OCI-M1 (cell line): ENCODE results near the gene DPH7.
"Not testable (repeated sequence)": the region's sequence is repeated elsewhere in the genome, so short reads cannot be mapped to it uniquely, and the experiment has no call there.

ENCODE experiments used
- DNase-seq: peaks from one replicate; lab custom pipeline; 2025; lab: John Stamatoyannopoulos, UW

DPH7 gene

GRCh38 chr9:137545123-137545522 lies 33.6 kb downstream of the DPH7 start:
- DNase-seq: no peak

DNA sequence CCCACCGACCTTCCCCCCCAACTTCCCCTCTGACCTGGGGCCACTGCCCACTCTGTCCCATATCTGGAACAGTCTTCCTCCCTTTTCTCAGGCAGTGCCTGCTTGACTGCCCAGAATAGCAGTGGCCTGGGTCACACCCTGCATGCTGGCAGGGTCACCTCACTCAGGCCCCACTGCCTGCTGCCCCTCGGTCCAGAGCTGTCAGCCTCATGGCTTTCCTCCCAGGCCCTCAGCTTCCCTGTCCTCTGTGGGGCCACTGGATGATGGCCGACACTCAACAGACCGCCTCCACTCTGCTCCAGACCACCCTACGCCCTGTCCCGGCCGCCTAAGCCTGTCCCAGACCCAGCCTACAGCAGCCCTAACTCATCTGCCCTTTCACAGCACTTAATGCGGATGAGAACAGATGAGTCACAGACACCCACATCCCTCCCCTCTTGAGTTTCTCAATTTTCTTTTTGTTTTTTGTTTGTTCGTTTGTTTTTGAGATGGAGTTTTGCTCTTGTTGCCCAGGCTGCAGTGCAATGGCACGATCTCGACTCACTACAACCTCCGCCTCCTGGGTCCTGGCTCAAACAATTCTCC lies 34.5 kb downstream of the DPH7 start:
- DNase-seq: no peak

DNA sequence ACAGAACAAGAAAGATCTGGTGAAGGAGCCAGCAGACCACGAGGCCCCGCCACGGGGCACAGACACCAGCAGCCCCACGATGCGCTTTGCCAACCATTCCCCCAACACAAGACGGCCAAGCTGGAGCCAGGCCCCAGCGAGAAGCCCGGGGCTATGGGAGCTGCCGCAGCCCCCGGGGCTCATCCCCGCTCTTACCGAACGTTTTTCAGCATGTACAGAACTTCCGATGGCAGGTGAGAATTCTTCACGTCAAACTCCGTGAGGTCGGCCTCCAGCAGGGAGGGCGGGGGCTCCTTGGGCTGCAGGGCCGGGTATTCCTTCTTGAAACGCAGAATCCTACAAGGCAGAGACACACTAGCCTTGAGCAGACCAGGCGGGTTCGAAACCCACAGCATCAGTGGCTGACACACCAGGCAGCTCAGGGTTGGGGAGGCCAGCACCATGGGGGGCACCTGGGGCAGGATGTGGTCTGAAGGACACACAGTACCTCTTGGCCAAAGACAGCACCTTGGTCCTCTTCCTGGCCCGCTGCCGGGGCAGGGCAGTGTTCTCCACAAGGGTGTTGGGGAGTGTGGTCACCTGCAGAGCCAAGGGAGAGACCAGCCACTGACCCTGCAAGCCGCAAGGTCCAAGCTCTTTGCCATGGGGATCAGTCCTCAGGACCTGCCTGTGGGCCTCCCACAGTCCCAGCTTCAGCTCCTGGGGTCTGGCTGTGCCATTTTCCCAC lies 35.3 kb downstream of the DPH7 start:
- no peak for DNase-seq

- DNase-seq: no peak
Observed at GRCh38 chr9:137542486-137542885, 36.2 kb downstream of the DPH7 start.

- no peak for DNase-seq
Observed at GRCh38 chr9:137540536-137540935, 38.2 kb downstream of the DPH7 start.

DNA sequence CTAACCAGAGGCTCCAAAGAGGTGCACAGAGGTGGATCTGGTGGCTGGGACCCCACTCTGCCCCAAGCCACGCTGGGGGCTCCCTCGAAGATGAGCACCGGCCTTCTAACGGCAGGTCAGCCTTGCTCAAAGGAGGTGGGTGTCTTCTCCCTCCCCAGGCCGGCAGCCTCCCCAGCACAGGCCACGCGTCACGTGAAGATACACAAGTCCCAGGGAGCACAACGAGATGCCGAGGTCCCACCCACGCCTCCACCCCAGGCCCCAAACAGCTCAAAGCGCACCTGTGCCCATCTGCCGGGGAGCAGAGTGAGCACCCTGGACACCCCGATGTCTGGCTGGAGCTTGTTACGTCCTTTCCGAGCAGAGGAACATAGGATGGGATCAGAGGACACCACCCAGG lies 40.7 kb downstream of the DPH7 start:
- no peak for DNase-seq

- not testable (repeated sequence) for DNase-seq
Observed at GRCh38 chr9:137536594-137537131, 42.1 kb downstream of the DPH7 start.

DNA sequence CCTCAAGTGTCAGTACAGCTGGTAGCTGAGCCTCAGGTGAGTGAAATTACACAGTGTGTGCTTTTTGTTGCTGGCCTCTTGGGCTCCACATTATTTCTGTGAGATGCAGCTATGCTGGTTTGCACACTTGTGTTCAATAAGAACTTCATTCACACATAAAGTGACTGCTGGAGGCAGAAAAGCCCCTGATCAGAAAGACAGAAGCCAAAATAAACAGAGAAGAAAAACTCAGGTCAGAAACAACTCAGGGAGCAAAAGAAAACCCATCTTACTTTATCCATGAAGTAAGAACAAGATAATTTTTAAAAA lies 43.7 kb downstream of the DPH7 start:
- no peak for DNase-seq

- DNase-seq: peak; percentile 88
Observed at GRCh38 chr9:137534256-137535119, 44.2 kb downstream of the DPH7 start.

- DNase-seq: not testable (repeated sequence)
Observed at GRCh38 chr9:137532891-137533468, 45.7 kb downstream of the DPH7 start.

- no peak for DNase-seq
Observed at GRCh38 chr9:137531099-137531765, 47.5 kb downstream of the DPH7 start.

DNA sequence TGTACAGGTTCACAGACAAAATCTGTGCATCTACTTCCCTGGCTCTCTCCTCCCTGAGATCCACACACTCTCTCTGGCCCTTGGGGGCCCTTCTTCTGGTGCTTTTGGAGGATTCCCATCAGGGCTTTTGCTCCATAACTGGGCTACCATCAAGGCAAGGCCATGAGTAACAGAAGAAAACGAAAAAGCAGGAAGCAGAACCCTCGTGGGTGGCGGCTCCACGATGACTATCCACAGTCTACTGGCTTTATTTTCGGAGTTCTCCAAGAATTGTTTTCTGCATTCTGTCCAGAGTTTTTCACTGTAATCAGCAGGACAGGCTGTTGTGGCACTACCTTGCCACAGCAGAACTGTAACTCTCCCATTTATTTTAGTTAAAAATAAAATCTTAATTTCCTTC lies 48.4 kb downstream of the DPH7 start:
- no peak for DNase-seq

DNA sequence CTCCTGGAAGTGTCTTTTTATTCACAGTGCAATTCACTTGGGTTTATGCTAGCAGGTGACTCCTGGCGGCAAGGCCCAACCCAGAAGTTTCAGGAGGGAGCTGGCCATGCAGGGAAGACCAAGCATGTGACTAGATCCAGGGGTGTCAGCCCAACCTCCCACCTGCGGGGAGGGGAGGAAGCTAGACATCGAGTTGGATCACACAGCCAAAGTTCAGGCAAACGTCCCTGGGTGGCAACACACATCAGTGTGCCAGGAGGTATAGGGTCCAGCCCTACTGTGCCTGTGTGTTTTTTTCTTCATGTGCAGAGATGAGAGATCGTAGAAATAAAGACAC lies 53.8 kb downstream of the DPH7 start:
- DNase-seq: no peak

DNA sequence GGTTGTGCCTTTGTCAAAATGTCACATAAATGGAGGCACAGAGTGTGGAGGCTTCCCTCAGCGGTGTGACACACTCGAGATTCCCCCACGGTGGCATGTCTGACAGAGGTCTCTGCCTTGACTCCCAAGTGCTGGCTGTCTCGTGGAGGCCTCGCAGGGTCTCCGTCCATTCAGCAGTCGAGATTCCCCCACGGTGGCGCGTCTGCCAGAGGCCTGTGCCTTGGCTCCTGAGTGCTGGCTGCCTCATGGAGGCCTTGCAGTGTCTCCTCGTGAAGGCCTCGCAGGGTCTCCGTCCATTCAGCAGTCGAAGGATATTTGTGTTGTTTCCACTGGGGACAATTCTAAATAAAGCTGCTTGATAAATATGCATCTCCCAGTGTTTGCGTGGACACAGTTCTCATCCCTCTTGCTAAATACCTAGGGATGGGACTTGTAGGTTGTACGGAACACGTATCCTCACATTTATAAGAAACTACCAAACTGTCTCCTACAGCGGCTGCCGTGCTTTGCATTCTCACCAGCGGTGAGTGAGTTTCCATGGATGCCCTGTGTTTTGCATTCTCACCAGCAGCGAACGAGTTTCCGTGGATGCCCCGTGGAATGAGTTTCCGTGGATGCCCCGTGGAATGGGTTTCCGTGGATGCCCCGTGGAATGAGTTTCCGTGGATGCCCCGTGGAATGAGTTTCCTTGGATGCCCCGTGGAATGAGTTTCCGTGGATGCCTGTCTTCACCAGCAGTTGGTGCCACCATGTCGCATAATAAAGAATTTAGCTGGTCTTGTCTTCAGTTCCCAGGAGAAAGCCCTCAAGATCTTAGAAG lies 54.4 kb downstream of the DPH7 start:
- no peak for DNase-seq

DNA sequence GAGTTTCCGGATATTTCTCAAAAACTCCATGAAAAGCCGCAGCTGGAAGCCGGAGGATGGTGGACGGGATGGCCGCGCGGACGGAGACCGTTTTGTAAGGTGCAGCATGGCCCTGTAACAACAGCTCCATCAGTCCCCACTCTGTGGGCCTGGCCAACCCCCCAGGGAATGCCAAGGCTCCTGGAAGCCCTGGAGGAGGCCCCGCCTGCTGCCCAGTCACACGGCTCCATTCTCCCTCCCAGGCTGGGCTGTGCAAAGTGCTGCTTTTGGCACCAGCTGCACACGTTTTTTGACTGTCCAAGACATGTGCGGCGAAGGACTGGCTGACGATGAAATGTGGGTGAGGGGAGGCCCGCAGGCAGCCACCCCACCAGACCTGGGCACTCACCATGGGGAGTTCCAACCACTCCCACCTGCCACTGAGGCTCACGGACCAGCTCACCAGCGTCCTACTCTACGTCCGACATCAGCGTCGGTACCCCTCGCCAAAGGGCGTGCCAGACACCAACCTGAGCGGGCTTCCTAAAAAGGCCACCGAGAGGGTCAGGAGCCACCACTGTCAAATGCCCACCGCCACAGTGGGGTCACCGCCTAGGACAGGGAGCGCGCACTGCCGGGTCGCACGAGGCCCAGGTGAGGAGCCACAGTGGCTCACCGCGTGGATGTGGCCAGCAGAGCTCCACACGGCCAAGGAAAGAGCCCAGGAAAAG lies 55.8 kb downstream of the DPH7 start:
- no peak for DNase-seq

- no peak for DNase-seq
Observed at GRCh38 chr9:137521405-137521985, 57.2 kb downstream of the DPH7 start.

DNA sequence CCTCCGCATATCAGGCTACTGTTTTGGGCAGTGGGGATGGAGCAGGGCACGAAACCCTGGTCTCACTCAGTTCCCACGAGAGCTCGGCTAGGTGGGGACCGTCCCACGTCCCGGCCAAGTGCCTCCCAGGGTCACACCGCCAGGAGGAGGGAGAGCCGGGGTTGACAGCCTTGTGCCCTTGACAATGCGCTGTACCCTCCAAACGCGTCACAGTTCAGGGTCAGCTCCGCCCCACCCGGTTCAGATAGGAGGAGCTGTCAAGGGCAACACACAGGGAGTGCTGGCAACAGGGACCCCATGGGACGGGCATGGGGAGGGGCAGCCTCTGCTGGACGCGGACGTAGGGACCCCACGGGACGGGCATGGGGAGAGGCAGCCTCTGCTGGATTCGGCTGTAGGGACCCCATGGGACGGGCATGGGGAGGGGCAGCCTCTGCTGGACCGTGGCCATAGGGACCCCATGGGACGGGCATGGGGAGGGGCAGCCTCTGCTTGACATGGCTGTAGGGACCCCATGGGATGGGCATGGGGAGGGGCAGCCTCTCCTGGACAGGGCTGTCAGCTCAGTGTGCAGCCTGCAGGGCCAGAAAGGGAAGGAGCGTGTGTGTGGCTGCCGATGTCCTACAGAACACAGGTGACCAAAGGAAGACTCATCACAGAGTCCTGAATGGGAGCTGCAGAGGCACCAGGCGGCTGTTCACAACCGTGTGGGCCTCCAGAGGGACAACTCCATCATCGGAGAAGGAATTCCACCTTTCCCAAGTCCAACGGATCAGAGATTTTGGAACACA lies 57.9 kb downstream of the DPH7 start:
- no peak for DNase-seq

DNA sequence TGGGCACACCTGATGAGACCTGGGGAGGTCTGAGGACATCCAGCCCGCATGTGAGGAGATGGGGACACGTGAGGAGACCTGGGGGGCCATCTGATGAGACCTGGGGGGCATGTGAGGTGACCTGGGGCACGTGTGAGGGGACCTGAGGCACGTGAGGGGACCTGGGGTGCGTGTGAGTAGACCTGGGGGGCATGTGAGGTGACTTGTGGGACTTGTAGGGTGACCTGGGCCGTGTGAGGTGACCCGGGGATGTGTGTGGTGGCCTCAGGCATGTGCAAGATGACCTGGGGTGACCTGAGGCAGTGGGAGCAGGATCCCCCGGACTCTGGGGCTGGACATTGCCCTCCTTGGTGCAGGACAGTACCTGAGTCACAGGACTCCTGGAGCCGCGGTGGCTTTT lies 59.2 kb downstream of the DPH7 start:
- DNase-seq: no peak
